H1 (cell line): Measurements from ENCODE around the gene FGF4. TPM values are rescaled to one million over a fixed set of nuclear protein-coding genes. Genes with fewer than 3 reads are reported as not detected.
A peak's percentile ranks its signal among the peaks of the same experiment; 100 is the strongest.

Experiments
- CTCF ChIA-PET: fragments of 300-600 bp; sonication (Branson Sonifier 250); formaldehyde crosslinking; loops from one replicate; lab custom pipeline; 2021; ENCODE audit not compliant: partially characterized antibody; lab: Charles Lee
- POLR2A ChIA-PET: fragments of 300-600 bp; sonication (Branson Sonifier 250); formaldehyde crosslinking; loops from one replicate; lab custom pipeline; 2021; ENCODE audit warnings: inconsistent platforms; ENCODE audit not compliant: partially characterized antibody; lab: Charles Lee
- DNase-seq, 2 experiments: peaks; one replicate each; pipeline versions ENCODE4 v3.0.0 to v3.0.0-alpha.2; 2010 to 2022; ENCODE audit warnings: low spot score in 2 of 2, low read depth in 1 of 2, mixed read lengths in 1 of 2
- FAIRE-seq: peaks from 2 replicates; lab custom pipeline; 2011; peaks lifted over from hg19 to GRCh38; lab: Jason Lieb, UNC
- H2AFZ ChIP-seq: 2 replicates; pipeline ENCODE4 v1.8.1; 2012; ENCODE audit warnings: low read length, inconsistent platforms
- H2AK5ac ChIP-seq: 2 replicates; pipeline ENCODE4 v1.6.1; 2013; ENCODE audit warnings: low read depth, low read length
- H2BK120ac ChIP-seq: replicated peaks from 2 replicates; pipeline ENCODE3; 2013; ENCODE audit warnings: low read depth, low read length, inconsistent platforms
- H2BK12ac ChIP-seq: 2 replicates; pipeline ENCODE4 v1.6.1; 2013; ENCODE audit warnings: low read depth, low read length
- H2BK15ac ChIP-seq: 2 replicates; pipeline ENCODE4 v1.6.1; 2013; ENCODE audit warnings: low read length
- H2BK20ac ChIP-seq: 2 replicates; pipeline ENCODE4 v1.6.1; 2013; ENCODE audit warnings: low read length
- H2BK5ac ChIP-seq: 2 replicates; pipeline ENCODE4 v1.6.1; 2013; ENCODE audit warnings: low read depth, low read length
- H3K14ac ChIP-seq: 2 replicates; pipeline ENCODE4 v1.6.1; 2013; ENCODE audit warnings: inconsistent platforms; ENCODE audit not compliant: insufficient read length
- H3K18ac ChIP-seq: 2 replicates; pipeline ENCODE4 v1.6.1; 2013; ENCODE audit warnings: low read length; ENCODE audit errors: extremely low read depth
- H3K23ac ChIP-seq: 2 replicates; pipeline ENCODE4 v1.6.1; 2013; ENCODE audit warnings: inconsistent platforms; ENCODE audit not compliant: insufficient read length
- H3K23me2 ChIP-seq: 2 replicates; pipeline ENCODE4 v1.6.1; 2013; ENCODE audit warnings: low read depth, low read length
- H3K27ac ChIP-seq: 2 replicates; pipeline ENCODE4 v1.6.1; 2011; ENCODE audit warnings: low read depth, low read length, inconsistent platforms
- H3K27me3 ChIP-seq, 4 experiments: replicated peaks in 1 of 4; 1 replicate in 1 of 4; 2 replicates in 3 of 4; pipeline versions ENCODE4 v1.6.1 to v1.8.1; 2011 to 2013; ENCODE audit warnings: low read length in 3 of 4, mild to moderate bottlenecking in 3 of 4, inconsistent platforms in 2 of 4, mixed read lengths in 2 of 4, moderate library complexity in 1 of 4; ENCODE audit not compliant: control insufficient read depth in 3 of 4, insufficient read depth in 3 of 4; ENCODE audit errors: extremely low read depth in 1 of 4
- H3K36me3 ChIP-seq, 4 experiments: 2 replicates each; pipeline versions ENCODE4 v1.6.1 to v1.8.1; 2011 to 2013; ENCODE audit warnings: mild to moderate bottlenecking in 4 of 4, low read length in 3 of 4, moderate library complexity in 2 of 4, control low read depth in 1 of 4, inconsistent platforms in 1 of 4; ENCODE audit not compliant: insufficient read depth in 4 of 4, control insufficient read depth in 2 of 4
- H3K4ac ChIP-seq: replicated peaks from 2 replicates; pipeline ENCODE3; 2013; ENCODE audit warnings: low read length, low read depth, mixed read lengths, inconsistent platforms; ENCODE audit not compliant: insufficient read length
- H3K4me1 ChIP-seq, 4 experiments: replicated peaks in 1 of 4; 1 replicate in 1 of 4; 2 replicates in 3 of 4; pipeline versions ENCODE4 v1.6.1 to v1.8.1; 2011 to 2013; ENCODE audit warnings: low read length in 3 of 4, inconsistent platforms in 2 of 4, mixed read lengths in 1 of 4; ENCODE audit not compliant: insufficient read depth in 4 of 4, control insufficient read depth in 3 of 4
- H3K4me2 ChIP-seq, 2 experiments: 2 replicates each; pipeline versions ENCODE4 v1.6.1 to v1.8.1; 2011 to 2013; ENCODE audit warnings: low read depth in 2 of 2, low read length in 2 of 2, control low read depth in 1 of 2, inconsistent platforms in 1 of 2, mild to moderate bottlenecking in 1 of 2; ENCODE audit not compliant: insufficient read depth in 1 of 2
- H3K4me3 ChIP-seq, 4 experiments: fragments of 200-600, 300-600 bp in 1 of 4; sonication (generic), shearing (Covaris generic), sonication (Bioruptor Twin) in 1 of 4; 2 replicates each; pipeline versions ENCODE4 v1.5.1 to v1.8.1; 2011 to 2016; ENCODE audit warnings: low read length in 4 of 4, low read depth in 3 of 4, control low read depth in 2 of 4, inconsistent platforms in 2 of 4, mild to moderate bottlenecking in 2 of 4, mixed read lengths in 1 of 4, moderate library complexity in 1 of 4; ENCODE audit not compliant: insufficient read depth in 2 of 4; ENCODE audit errors: extremely low read depth in 1 of 4
- H3K56ac ChIP-seq: replicated peaks from 2 replicates; pipeline ENCODE3; 2013; ENCODE audit warnings: low read depth, mild to moderate bottlenecking, mixed read lengths, low read length, inconsistent platforms; ENCODE audit not compliant: insufficient read length
- H3K79me1 ChIP-seq: 2 replicates; pipeline ENCODE4 v1.6.1; 2013; ENCODE audit warnings: low read depth, low read length, control low read depth
- H3K79me2 ChIP-seq, 2 experiments: 2 replicates each; pipeline versions ENCODE4 v1.6.1 to v1.8.1; 2012 to 2013; ENCODE audit warnings: low read length in 2 of 2, mild to moderate bottlenecking in 2 of 2, inconsistent platforms in 1 of 2; ENCODE audit not compliant: insufficient read depth in 2 of 2, control insufficient read depth in 1 of 2
- H3K9ac ChIP-seq, 4 experiments: replicated peaks in 1 of 4; 1 replicate in 1 of 4; 2 replicates in 3 of 4; pipeline versions ENCODE4 v1.6.1 to v1.8.1; 2011 to 2013; ENCODE audit warnings: low read depth in 3 of 4, low read length in 3 of 4, control low read depth in 2 of 4, mild to moderate bottlenecking in 2 of 4, moderate library complexity in 2 of 4, inconsistent platforms in 1 of 4; ENCODE audit errors: extremely low read depth in 1 of 4
- H3K9me3 ChIP-seq, 2 experiments: 2 replicates each; pipeline versions ENCODE4 v1.6.1 to v1.8.1; 2012 to 2013; ENCODE audit warnings: mild to moderate bottlenecking in 2 of 2, moderate library complexity in 2 of 2, control low read depth in 1 of 2, inconsistent platforms in 1 of 2, low read depth in 1 of 2, low read length in 1 of 2, mixed read lengths in 1 of 2; ENCODE audit not compliant: insufficient read depth in 2 of 2
- H4K20me1 ChIP-seq, 2 experiments: replicated peaks in 1 of 2; 2 replicates each; pipeline versions ENCODE3 to v1.8.1; 2011 to 2013; ENCODE audit warnings: inconsistent platforms in 2 of 2, low read length in 2 of 2, mild to moderate bottlenecking in 1 of 2; ENCODE audit not compliant: insufficient read depth in 2 of 2, control insufficient read depth in 1 of 2
- H4K5ac ChIP-seq: 2 replicates; pipeline ENCODE4 v1.6.1; 2013; ENCODE audit warnings: low read length, low read depth, mixed read lengths, inconsistent platforms; ENCODE audit not compliant: insufficient read length
- H4K8ac ChIP-seq: 2 replicates; pipeline ENCODE4 v1.8.0; 2013; ENCODE audit warnings: mild to moderate bottlenecking, moderate library complexity, low read length, inconsistent platforms; ENCODE audit not compliant: insufficient read depth; ENCODE audit errors: extremely low read depth
- H4K91ac ChIP-seq: replicated peaks from 2 replicates; pipeline ENCODE3; 2013; ENCODE audit warnings: low read length, mixed read lengths, inconsistent platforms; ENCODE audit not compliant: insufficient read length
- CHD2 ChIP-seq: IDR thresholded peaks from 2 replicates; pipeline ENCODE4 v1.6.1; 2012; ENCODE audit warnings: low read length, improper control_type of control experiment
- JUND ChIP-seq: IDR thresholded peaks from 2 replicates; pipeline ENCODE4 v1.6.1; 2011; ENCODE audit warnings: mild to moderate bottlenecking, improper control_type of control experiment, low read length
- MAFK ChIP-seq: IDR thresholded peaks from 2 replicates; pipeline ENCODE4 v1.6.1; 2012; ENCODE audit warnings: low read depth, mild to moderate bottlenecking, improper control_type of control experiment, low read length
- NANOG ChIP-seq: IDR thresholded peaks from 2 replicates; pipeline ENCODE4 v1.6.1; 2011; ENCODE audit warnings: low read length, low read depth, mild to moderate bottlenecking, inconsistent platforms; ENCODE audit not compliant: insufficient read depth, poor library complexity, severe bottlenecking
- POLR2AphosphoS5 ChIP-seq: IDR thresholded peaks from 2 replicates; pipeline ENCODE4 v1.6.1; 2011; ENCODE audit warnings: low read depth, low read length
- RNF2 ChIP-seq: fragments of 200-900, 300-1000 bp; sonication (generic); IDR thresholded peaks from 2 replicates; pipeline ENCODE4 v1.7.1; 2016; ENCODE audit warnings: borderline replicate concordance, low read depth, mild to moderate bottlenecking, antibody characterized with exemption, low read length; ENCODE audit not compliant: poor library complexity, severe bottlenecking; ENCODE audit errors: missing control alignments
- TAF1 ChIP-seq: IDR thresholded peaks from 2 replicates; pipeline ENCODE4 v1.6.1; 2011; ENCODE audit warnings: mild to moderate bottlenecking, low read depth, low read length
- TAF7 ChIP-seq: optimal IDR thresholded peaks from 2 replicates; pipeline ENCODE3; 2011; ENCODE audit warnings: low read depth, mild to moderate bottlenecking, inconsistent platforms, low read length, moderate library complexity, borderline replicate concordance
- WGBS, 2 experiments: shearing (Covaris generic) in 1 of 2; methylation state at CpG; one replicate each; pipeline versions ENCODE4 v1.1.6 to v1.1.7; 2013 to 2015; ENCODE audit warnings: low lambda C conversion rate in 2 of 2, mixed read lengths in 2 of 2, inconsistent platforms in 1 of 2, low coverage in 1 of 2, missing lambda C conversion rate in 1 of 2; ENCODE audit not compliant: insufficient replicate concordance in 2 of 2, insufficient coverage in 1 of 2, insufficient read length in 1 of 2; ENCODE audit errors: extremely low coverage in 1 of 2, missing lambda C conversion rate in 1 of 2; 5-methylcytosine and 5-hydroxymethylcytosine counted together
- polyA plus RNA-seq, 7 experiments: library from polyadenylated mRNA; depleted of rRNA in 3 of 7; stranded (reverse) in 5 of 7; unstranded in 2 of 7; fragments of >200 nt in 5 of 7; fragments of 200-250 nt in 2 of 7; gene quantifications; 1 replicate in 5 of 7; 2 replicates in 1 of 7; 4 replicates in 1 of 7; pipeline versions ENCODE4 v1.2.1 to v1.2.3, GENCODE V29; 2011 to 2013; ENCODE audit warnings: missing spikeins in 2 of 7, mixed read lengths in 2 of 7
- total RNA-seq: library from RNA; stranded (reverse); fragmentation: NEBNext Ultra II Directional; extraction: Animal tissue kit (Norgen Biotek cat#: 25700); gene quantifications from 2 replicates; pipeline ENCODE4 v1.2.1, GENCODE V29; 2021
- TF ChIP-seq, protein P1 (sequence below), 3 experiments: IDR thresholded peaks; 1 replicate in 2 of 3; 2 replicates in 1 of 3; pipeline versions ENCODE4 v1.5.1 to v1.6.1; 2011; ENCODE audit warnings: low read length in 3 of 3, mild to moderate bottlenecking in 3 of 3, inconsistent platforms in 2 of 3, low read depth in 1 of 3, moderate library complexity in 1 of 3; ENCODE audit not compliant: insufficient read depth in 1 of 3; ENCODE audit errors: control extremely low read depth in 1 of 3

Gene FGF4
- total and polyA plus RNA-seq, 2 of the 8 experiments (the other 6 are each of a cell fraction or from before 2014, with no cell fraction given), result 0.57 to 2.0 TPM

DNA sequence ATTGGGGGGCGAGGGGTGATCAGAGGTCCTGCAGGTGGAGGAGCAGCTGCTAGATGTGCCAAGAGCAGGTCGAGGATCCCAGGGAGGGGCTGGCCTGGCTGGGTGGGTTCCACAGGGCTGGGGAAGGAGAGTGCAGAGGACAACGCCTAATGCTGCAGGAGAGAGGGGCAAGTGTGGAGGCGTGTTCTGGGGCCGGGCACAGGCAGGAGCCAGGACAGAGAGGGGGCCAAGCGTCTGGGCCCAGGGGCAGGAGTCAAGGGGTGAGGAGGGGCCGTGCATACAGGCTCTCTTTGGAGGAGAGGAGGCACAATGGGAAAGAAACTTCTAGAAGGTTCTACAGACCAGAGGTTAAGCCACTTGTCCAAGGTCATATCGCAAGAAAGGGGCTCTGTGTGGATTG, 44.6 kb downstream of the FGF4 start:
- H3K4me1 ChIP-seq, result peaks cover 0 to 3% (median 1%) of the 10 kb centered on the region in 4 experiments; a peak in 1 of 7 replicates
- H3K9me3 ChIP-seq, result peaks cover 6 to 9% of the 10 kb centered on the region in 2 experiments; a peak in 2 of 4 replicates
- H3K27ac ChIP-seq, result no peak overlapping the region
- 84% methylated on average over 5 of the region's 8 CpGs; no CpG with 5 or more reads in 1 of the 2 experiments for WGBS, 2 experiments
- H2BK12ac ChIP-seq, result no peak overlapping the region
- H4K91ac ChIP-seq, result peak overlapping the region; percentile 30
- FAIRE-seq (no peak), DNase-seq (no peak)
- H4K20me1 ChIP-seq, result peaks cover 0 to 2% of the 10 kb centered on the region in 2 experiments
- H3K23me2 ChIP-seq, result no peaks in the 10 kb centered on the region
- CTCF ChIA-PET, result interaction anchor here (1.1 to 20.5 kb wide), 2 partner anchors 67 to 152 kb away, joined by 4 to 197 read pairs; no protein-coding TSS in a partner anchor
- H2BK15ac ChIP-seq, result no peak overlapping the region
- H3K4me3 ChIP-seq, result no peak overlapping the region
- no peak overlapping the region for H2BK120ac ChIP-seq
- no peaks in the 10 kb centered on the region; a peak in 2 of 7 replicates for H3K27me3 ChIP-seq
- H3K4ac ChIP-seq, result no peak overlapping the region
- H3K4me2 ChIP-seq, result no peak overlapping the region
- no peak overlapping the region for H2BK20ac ChIP-seq
- no peak overlapping the region for H2BK5ac ChIP-seq
- no peak overlapping the region for H2AK5ac ChIP-seq
- no peak overlapping the region for H3K18ac ChIP-seq
- TF ChIP-seq CHD2, result no peak
- no peak for TF ChIP-seq MAFK
- TF ChIP-seq, protein P1, sequence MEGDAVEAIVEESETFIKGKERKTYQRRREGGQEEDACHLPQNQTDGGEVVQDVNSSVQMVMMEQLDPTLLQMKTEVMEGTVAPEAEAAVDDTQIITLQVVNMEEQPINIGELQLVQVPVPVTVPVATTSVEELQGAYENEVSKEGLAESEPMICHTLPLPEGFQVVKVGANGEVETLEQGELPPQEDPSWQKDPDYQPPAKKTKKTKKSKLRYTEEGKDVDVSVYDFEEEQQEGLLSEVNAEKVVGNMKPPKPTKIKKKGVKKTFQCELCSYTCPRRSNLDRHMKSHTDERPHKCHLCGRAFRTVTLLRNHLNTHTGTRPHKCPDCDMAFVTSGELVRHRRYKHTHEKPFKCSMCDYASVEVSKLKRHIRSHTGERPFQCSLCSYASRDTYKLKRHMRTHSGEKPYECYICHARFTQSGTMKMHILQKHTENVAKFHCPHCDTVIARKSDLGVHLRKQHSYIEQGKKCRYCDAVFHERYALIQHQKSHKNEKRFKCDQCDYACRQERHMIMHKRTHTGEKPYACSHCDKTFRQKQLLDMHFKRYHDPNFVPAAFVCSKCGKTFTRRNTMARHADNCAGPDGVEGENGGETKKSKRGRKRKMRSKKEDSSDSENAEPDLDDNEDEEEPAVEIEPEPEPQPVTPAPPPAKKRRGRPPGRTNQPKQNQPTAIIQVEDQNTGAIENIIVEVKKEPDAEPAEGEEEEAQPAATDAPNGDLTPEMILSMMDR (IDR thresholded peaks at IDR 0.05; ENCODE audit: control extremely low read depth in 1 of 3, insufficient read depth in 1 of 3, low read depth in 1 of 3, low read length in 3 of 3), result no peak
- TF ChIP-seq TAF1, result no peak
- no peak for TF ChIP-seq JUND
- no peak for TF ChIP-seq RNF2
- TF ChIP-seq NANOG, result no peak
- no peak for TF ChIP-seq POLR2AphosphoS5
- TF ChIP-seq TAF7, result no peak
- TF ChIP-seq, all 59 proteins: peak for 0
- POLR2A ChIA-PET, result no interaction called here
- Histone ChIP-seq H3K9ac (no peak overlapping the region), H3K36me3 (no peaks in the 10 kb centered on the region), H3K14ac (no peak overlapping the region), H2AFZ (no peak overlapping the region; the same call in 1 of the 2 replicates), H4K8ac (no peak overlapping the region), H3K56ac (no peak overlapping the region), H3K79me1 (no peaks in the 10 kb centered on the region), H3K23ac (no peak overlapping the region), H3K79me2 (no peaks in the 10 kb centered on the region), H4K5ac (no peak overlapping the region)
